Measurements from ENCODE around the gene NOVA2. TPM values are rescaled to one million over a fixed set of nuclear protein-coding genes. Genes with fewer than 3 reads are reported as not detected.

The NOVA2 gene
- total and polyA plus RNA-seq, 9 of the 15 experiments (the other 6 are each of a cell fraction or from before 2014, with no cell fraction given) = not detected

DNA sequence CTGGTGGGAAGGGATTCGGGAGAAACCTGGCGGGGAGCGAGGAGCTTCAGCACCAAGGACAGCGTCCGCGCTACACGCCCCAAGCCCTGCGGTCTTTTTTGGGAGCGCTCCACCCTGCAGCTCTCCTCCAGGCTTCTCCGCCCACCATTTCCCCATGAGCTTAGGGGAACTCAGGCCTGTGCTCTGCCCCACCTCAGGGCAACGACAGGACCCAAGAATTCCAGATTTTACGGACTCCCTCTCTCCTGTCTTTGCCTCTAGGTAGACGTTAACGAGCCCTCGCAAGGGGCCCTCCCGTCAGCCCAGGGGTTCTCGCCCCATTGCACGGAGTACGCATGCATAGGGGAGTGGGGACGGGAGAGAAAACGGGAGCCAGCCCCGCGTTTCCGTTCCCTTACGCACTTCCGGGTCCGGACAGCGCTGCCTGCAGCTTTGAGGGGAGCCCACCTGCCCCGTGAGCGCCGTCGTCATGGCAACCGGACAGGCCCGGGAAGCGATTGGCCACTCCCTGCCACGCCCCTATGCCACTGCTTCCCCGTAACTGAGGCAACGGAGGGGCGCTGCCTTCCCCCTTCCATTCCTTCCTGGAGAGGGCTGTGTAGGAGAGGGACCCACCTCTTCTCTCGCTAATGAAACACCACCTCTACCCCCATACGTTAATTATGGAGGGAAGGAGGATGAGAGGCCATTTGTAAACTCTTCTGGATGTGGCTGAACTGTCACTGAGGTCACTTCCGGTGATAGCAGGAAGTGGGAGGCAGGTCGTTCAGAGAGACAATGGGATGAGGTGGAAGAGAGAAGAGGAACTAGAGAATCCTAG, 20.8 kb downstream of the NOVA2 start (continued):
- TF ChIP-seq MCM2 (IDR thresholded peaks at IDR 0.05; ENCODE audit: low read depth) (no peak), ZNF785 (CRISPR knock-in tag; IDR thresholded peaks at IDR 0.05) (no peak), TRIM28 (IDR thresholded peaks at IDR 0.05) (no peak), GABPA (tag; conservative IDR thresholded peaks at IDR 0.05; ENCODE audit: low read depth) (peak; percentile 90), MEF2D (tag; conservative IDR thresholded peaks at IDR 0.05; ENCODE audit: low read depth) (no peak), MCM5 (IDR thresholded peaks at IDR 0.05; ENCODE audit: low read depth) (no peak), RBM22 (IDR thresholded peaks at IDR 0.05; ENCODE audit: low read depth, low read length, poor library complexity, severe bottlenecking) (no peak), EHMT2 (IDR thresholded peaks at IDR 0.05) (peak; percentile 98), BRD9 (IDR thresholded peaks at IDR 0.05; ENCODE audit: low read depth, partially characterized antibody) (no peak), BCOR (IDR thresholded peaks at IDR 0.05) (no peak), SRSF7 (optimal IDR thresholded peaks at IDR 0.05; ENCODE audit: low read depth, low read length) (no peak), TCF7 (IDR thresholded peaks at IDR 0.05; ENCODE audit: borderline replicate concordance) (no peak), MTA1 (IDR thresholded peaks at IDR 0.05; ENCODE audit: borderline replicate concordance) (no peak), ZNF212 (CRISPR knock-in tag; IDR thresholded peaks at IDR 0.05) (no peak), CCAR2 (IDR thresholded peaks at IDR 0.05; ENCODE audit: low read depth, low read length) (no peak), SMARCC2 (IDR thresholded peaks at IDR 0.05; ENCODE audit: low read depth) (no peak), U2AF2 (optimal IDR thresholded peaks at IDR 0.05; ENCODE audit: low read depth, low read length) (no peak), TAF15 (IDR thresholded peaks at IDR 0.05; ENCODE audit: low read depth, low read length) (no peak)
- TF ChIP-seq, protein P1, sequence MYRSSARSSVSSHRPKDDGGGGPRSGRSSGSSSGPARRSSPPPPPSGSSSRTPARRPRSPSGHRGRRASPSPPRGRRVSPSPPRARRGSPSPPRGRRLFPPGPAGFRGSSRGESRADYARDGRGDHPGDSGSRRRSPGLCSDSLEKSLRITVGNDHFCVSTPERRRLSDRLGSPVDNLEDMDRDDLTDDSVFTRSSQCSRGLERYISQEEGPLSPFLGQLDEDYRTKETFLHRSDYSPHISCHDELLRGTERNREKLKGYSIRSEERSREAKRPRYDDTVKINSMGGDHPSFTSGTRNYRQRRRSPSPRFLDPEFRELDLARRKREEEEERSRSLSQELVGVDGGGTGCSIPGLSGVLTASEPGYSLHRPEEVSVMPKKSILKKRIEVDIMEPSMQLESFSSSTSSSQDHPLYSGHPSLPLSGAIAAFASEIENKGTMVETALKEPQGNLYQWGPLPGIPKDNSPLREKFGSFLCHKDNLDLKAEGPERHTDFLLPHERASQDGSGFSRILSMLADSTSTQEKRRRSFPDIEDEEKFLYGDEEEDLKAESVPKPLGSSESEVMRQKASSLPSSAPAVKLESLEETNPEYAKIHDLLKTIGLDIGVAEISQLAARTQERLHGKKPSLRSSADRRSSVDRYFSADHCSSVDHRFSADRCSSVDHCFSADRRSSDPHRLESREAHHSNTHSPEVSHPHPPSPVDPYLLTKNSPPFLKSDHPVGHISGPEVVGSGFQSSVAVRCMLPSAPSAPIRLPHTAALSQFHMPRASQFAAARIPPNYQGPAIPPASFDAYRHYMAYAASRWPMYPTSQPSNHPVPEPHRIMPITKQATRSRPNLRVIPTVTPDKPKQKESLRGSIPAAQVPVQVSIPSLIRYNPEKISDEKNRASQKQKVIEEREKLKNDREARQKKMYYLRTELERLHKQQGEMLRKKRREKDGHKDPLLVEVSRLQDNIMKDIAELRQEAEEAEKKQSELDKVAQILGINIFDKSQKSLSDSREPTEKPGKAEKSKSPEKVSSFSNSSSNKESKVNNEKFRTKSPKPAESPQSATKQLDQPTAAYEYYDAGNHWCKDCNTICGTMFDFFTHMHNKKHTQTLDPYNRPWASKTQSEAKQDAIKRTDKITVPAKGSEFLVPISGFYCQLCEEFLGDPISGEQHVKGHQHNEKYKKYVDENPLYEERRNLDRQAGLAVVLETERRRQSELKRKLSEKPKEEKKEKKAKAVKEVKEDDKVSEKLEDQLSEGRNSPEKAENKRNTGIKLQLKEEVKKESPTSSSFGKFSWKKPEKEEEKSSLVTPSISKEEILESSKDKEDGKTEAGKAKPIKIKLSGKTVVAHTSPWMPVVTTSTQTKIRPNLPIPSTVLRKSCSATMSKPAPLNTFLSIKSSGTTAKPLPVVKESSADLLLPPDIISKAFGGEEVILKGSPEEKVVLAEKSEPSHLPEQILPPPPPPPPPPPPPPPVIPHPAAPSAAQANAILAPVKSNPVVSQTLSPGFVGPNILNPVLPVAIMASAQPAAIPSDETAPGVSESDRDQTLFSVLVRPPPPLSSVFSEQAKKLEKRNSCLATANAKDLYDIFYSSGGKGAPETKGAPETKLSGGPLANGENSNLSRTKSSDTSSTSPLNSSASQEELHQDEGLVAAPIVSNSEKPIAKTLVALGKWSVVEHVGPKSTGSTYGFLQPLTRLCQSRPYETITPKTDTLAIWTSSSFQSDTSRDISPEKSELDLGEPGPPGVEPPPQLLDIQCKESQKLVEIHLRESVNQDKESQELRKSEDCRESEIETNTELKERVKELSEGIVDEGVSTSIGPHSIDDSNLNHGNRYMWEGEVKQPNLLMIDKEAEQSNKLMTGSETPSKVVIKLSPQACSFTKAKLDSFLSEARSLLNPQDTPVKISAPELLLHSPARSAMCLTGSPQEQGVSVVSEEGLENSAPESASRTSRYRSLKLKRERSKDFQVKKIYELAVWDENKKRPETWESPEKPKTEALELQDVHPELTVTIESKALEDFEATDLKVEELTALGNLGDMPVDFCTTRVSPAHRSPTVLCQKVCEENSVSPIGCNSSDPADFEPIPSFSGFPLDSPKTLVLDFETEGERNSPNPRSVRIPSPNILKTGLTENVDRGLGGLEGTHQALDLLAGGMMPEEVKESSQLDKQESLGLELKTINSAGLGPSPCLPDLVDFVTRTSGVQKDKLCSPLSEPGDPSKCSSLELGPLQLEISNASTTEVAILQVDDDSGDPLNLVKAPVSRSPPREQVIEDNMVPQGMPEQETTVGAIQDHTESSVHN (IDR thresholded peaks at IDR 0.05; ENCODE audit: borderline replicate concordance in 1 of 2, low read depth in 1 of 2) = no peak
